Hepatic stellate cell (primary cell): ENCODE results near the gene UPP1.
"Not testable (repeated sequence)": the region's sequence is repeated elsewhere in the genome, so short reads cannot be mapped to it uniquely, and the experiment has no call there.

Experiments
- DNase-seq: peaks from one replicate; pipeline ENCODE4 v3.0.0; 2011; ENCODE audit warnings: low spot score

Gene UPP1

DNA sequence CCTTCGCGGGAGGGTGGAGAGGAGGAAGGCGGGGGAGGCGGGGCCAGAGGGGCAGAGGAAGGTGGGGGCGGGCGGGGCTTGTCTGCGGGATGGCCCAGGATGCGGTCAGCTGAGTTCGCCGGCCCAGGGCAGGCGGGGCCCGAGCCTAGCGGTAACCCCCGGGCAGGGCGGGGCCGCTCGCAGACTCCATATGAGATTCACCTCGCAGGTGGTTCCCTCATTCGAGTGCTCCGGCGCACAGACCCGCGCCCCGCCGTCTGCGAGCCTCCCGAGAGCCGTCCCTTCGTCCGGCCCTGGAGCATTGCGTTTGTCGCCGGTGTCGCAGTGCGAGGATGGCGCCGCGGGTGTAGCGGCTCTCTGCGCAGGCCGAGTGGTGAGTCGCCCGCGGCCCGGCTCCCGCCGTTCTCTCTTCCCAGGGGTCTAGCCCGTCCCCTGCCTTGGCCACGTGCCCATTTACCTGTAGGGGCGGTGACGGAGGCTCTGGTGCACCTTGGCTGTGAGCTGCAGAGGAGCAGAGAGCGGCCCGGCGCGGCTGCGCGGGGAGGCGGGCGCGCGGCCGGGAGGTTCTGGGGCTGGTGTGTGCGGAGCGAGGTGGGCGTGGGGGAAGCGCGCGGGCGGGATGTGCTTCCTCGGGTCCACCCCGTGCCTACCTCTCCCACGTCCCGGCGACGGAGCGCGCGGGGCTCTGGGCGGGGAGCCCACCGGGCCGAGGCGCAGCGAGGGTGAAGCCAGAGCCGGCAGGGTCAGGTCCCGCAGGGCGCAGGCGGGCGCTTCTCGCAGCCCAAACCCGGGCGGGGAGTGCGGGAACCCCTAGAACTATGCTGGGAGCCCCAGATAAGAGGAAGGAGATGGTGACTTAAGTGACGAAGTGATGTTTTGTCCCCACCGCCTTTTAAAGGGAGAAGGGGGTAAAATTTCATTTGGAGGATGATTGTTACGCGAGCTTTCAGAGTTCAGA lies at the start of gene UPP1:
UPP1 (plus strand) TSS at position 220 of the 958 bp plus-strand sequence. CDS start 5,519 bp downstream, outside the sequence.
- peak; percentile 81 for DNase-seq

- no peak for DNase-seq
Measured at GRCh38 chr7:48040944-48041652, 48.0 kb upstream of the UPP1 start.

DNA sequence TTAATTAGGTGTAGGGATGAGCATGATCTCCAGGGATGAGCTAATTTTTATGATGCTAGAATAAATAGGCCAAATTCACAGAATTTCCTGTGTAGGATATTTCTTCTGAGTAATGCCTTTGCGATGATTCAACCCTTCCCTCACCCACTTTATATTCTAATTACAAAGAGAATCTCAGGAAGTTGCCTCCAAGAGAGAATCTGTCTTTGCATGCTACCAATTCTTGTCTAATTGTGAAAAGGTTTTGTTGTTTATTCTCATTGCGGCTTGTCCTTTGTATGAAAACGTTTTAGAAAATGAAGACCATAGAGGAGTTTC lies 47.5 kb upstream of the UPP1 start:
- DNase-seq = peak; percentile 26

- DNase-seq = no peak
Measured at GRCh38 chr7:48042216-48042615, 46.8 kb upstream of the UPP1 start.

- DNase-seq = no peak
Measured at GRCh38 chr7:48042636-48043035, 46.4 kb upstream of the UPP1 start.

GRCh38 chr7:48045195-48045765 lies 43.8 kb upstream of the UPP1 start:
- DNase-seq = no peak

DNA sequence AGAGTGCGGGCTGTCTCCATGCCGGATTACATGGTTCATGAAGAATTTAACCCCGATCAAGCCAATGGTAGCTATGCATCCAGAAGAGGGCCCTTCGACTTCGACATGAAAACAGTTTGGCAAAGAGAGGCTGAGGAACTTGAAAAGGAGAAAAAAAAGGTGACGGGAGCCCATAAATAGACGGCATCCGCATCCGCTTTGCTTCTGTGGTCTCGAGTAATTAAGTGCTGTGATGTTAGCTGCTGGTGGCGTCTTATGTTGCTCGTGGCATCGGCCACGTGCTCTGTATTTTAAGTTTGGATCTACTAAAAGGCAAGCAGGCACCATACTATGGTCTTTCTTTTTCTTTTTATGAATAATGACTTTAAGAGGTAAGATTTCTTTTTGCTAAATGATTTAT lies 42.6 kb upstream of the UPP1 start:
- DNase-seq = no peak

DNA sequence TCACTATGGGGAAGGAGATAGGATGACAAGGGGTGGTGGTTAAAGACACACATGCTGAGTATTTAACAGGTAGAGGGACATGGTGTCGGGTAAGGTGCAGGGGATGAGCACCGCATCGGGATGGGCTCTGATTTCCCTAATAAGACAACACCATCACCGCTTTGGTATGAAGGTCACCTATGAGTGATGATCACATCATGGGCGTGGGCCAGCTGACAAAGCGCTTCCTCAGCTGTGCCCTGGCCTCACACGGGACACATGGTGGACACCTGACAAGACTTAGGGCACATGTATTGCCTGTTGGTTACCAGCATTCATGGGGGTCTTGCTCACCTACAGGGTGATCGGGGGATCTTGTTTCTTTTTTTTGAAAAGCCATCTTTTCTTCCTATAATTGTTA lies 41.0 kb upstream of the UPP1 start:
- no peak for DNase-seq

GRCh38 chr7:48049850-48050249 lies 39.2 kb upstream of the UPP1 start:
- no peak for DNase-seq

GRCh38 chr7:48052748-48053147 lies 36.3 kb upstream of the UPP1 start:
- DNase-seq = no peak

- no peak for DNase-seq
Measured at GRCh38 chr7:48053736-48054135, 35.3 kb upstream of the UPP1 start.

- no peak for DNase-seq
Measured at GRCh38 chr7:48058990-48059389, 30.1 kb upstream of the UPP1 start.

GRCh38 chr7:48059706-48060105 lies 29.4 kb upstream of the UPP1 start:
- DNase-seq = no peak

DNA sequence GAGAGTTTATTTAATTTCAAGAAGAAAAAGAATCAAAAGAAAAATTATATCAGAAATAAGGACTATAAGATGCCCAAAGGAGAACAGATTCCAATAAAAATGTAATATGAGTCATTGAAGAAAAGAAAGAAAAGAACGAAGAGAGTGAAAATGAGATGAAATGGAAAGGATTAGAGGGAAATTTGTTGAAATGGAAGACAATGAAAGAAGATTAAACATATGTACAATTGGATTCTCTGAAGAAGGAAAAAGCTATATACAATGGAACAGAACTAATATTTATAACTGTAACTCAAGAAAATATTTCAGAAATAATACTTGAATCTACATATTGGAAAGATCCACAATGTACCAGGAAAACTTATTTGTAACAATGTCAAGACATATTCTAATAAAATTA lies 25.1 kb upstream of the UPP1 start:
- no peak for DNase-seq

DNA sequence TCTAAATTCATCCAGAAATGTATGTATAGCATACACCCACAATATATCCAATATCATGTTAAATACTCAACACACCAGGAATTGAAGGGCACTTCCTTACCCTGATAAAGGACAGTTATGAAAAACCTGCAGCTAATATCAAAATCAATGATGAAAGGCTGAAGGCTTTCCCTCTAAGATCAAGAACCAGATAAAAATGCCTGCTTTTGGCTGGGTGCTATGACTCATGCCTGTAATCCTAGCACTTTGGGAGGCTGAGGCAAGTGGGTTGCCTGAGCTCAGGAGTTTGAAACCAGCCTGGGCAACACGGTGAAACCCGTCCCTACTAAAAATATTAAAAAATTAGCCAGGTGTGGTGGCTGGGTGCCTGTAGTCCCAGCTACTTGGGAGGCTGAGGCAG lies 21.6 kb upstream of the UPP1 start:
- no peak for DNase-seq

DNA sequence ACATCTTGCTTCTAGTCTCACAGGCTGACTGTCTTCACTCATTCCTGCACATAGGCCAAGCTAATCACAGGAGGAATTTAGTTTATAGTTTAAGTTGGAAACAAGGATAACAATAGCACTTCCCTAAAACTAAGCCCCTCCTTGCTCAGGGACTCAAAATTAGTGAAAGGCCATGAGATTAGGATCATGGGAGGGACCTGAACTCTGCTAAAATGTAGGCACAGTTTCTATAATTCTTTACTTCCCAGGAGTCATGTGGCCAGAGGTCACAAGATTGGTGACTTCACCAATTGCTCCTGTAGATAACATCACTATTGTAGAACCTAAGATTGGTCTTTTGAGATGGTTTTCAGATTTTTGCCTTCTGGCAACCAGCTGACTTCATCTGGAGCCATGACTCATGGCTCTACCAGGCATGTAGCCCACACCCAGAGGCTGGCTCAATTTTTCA lies 14.8 kb upstream of the UPP1 start:
- DNase-seq = no peak

GRCh38 chr7:48077423-48077822 lies 11.6 kb upstream of the UPP1 start:
- DNase-seq = no peak

DNA sequence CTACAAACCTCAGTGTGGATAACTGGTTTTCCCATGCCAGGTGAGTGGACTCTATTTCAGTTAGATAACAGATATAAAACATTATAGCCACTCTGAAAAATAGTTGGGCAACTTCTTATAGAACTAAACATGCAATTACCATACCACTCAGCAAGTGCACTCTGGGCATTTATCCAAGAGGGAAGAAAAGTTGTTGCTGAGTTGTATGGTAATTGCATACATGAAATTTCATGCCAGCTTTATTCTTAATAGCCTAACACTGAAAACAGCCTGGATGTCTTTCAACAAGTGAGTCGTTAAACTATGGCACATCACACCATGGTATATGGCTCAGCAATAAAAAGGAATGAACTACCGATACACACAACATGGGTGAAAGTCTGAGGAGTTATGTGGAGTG lies 10.6 kb upstream of the UPP1 start:
- no peak for DNase-seq

DNA sequence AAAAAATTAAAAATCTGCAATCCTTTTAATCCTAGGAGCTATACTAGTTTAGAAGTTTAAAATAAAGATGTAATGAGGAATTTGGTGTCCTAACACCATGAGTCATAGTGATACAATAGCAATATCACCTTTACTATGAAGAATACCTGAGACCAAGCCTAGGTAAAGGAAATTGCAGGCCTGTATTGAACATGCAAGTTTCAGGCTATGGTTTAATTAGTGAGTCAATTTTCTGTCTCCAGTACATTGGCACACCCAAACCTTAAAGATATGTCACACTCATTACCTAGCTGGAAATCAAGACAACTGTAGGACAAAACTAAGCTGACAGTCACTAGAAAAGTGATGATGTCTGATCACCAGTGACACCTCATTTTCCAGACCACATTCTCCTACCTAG lies 6.7 kb upstream of the UPP1 start:
- not testable (repeated sequence) for DNase-seq

GRCh38 chr7:48083114-48083830 lies 5.8 kb upstream of the UPP1 start:
- DNase-seq = peak; percentile 42

DNA sequence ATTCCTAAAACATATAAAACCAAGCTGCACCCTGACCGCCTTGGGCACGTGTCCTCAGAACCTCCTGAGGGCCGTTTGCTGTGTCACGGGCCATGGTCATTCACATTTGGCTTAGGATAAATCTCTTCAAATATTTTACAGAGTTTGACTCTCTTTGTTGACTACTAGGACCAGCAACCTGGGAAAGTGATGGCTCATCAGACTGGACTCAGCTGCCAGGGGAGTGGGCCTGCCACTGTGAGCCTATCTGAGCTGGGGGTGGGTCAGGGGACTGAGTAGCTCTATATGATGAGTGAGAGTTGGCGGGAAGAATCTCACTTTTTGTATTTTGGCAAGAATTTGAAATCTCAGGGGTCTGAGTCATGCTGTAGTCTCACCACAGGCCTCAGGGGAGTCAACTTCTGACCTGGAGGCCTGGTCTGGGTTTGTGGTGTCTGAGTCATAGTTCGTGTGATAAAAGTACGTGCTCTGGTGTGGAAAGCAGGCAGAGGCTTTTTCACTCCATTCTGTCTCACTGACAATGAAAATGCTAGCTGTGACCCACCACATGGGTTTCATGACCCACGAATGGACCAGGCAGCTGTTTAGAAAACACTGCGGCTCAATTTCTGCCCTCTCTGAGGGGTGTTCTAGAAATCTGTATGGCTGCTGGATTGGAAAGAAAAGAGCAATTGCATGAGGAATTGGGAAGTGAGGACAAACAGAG lies 4.2 kb upstream of the UPP1 start:
- peak; percentile 86 for DNase-seq

DNA sequence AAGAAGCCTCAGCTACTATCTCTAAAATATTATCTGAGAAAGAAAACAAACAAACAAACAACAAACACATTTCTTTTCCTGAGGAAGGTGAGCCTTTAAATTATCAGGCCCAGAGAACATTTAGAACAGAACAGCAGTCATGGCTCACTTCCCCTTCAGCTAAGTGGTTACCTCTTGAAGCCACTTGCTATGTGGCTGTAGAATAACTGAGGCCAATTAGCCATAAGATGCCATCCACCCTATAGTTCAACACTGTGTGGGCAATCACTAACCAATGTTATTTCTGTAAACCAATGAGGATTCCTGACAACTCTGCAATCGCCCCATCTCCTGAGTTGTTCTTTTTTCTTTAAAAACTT lies 3.7 kb upstream of the UPP1 start:
- DNase-seq = no peak
